HG03108 (cell line): ENCODE results near the gene ASAP3.

Source experiments
- ATAC-seq: cut with Tn5 transposase; IDR thresholded peaks from one replicate; pipeline ENCODE4 v1.9.1; 2021; ENCODE audit warnings: moderate library complexity; ENCODE audit not compliant: unreplicated experiment

ASAP3 gene

GRCh38 chr1:23450894-23451293 lies 33.1 kb downstream of the ASAP3 start:
- ATAC-seq = no peak

- ATAC-seq = no peak
Observed at GRCh38 chr1:23449958-23450357, 34.0 kb downstream of the ASAP3 start.

DNA sequence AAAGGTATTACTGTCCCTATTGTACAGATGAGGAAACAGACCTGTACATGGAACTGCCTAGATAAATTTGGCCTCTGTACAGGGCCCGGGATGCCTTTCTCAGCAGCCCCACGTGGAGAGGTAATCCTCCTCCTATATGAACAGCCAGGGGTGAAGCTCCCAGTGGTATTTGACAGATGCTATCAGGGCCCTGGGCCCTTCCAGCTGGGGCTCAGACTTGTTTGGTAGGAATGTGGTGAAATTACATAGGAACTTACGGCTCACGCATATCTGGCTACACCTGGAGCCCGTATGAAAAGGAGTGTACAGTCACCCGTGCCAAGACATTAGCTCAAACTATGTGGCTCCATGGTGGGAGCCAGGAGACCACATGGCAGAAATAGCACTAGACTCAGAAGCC lies 34.7 kb downstream of the ASAP3 start:
- no peak for ATAC-seq

- no peak for ATAC-seq
Observed at GRCh38 chr1:23448846-23449245, 35.1 kb downstream of the ASAP3 start.

DNA sequence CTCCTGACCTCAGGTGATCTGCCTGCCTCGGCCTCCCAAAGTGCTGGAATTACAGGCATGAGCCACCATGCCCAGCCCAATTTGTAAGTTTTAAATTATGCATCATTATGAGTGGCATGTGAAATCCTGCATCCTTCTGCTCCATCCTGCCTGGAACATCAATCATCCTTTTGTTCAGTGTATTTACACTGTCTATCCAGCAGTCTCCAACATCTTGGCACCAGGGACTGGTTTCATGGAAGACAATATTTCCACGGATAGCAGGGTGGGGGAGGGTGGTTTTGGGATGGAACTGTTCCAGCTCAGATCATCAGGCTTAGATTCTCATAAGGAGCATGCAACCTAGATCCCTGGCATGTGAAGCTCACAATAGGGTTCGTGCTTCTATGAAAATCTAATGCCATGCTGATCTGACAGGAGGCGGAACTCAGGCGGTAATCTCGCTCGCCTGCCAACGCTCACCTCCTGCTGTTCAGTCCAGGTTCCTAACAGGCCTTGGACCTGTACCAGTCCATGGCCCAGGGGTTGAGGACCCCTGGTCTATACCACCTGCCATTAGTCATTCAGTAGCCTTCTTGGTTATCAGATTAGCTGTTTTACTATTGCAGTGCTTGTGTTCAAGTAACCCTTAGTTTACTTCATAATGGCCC lies 37.2 kb downstream of the ASAP3 start:
- ATAC-seq = no peak

GRCh38 chr1:23444596-23445390 lies 39.2 kb downstream of the ASAP3 start:
- ATAC-seq = no peak

GRCh38 chr1:23444104-23444533 lies 39.9 kb downstream of the ASAP3 start:
- no peak for ATAC-seq

DNA sequence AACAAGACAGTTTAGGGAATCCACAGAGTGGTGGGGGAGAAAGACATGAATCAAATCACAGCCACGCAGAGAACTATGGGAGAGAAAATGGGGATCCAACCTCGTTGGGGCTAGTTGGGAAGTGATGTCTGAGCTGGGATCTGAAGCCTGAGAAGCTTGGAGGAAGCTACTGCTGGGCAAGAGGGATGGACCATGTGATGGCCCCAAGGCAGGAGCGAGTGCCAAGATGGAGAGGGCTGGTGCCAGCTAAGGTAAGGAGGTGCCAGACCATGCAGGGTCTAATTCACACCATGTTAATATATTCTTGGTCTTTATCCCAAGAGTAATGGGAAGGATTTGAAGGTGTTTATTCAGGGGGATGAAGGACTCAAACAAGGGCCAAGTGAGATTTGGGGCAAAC lies 41.2 kb downstream of the ASAP3 start:
- ATAC-seq = no peak

GRCh38 chr1:23441446-23442148 lies 42.4 kb downstream of the ASAP3 start:
- no peak for ATAC-seq

- ATAC-seq = no peak
Observed at GRCh38 chr1:23438545-23438944, 45.4 kb downstream of the ASAP3 start.

DNA sequence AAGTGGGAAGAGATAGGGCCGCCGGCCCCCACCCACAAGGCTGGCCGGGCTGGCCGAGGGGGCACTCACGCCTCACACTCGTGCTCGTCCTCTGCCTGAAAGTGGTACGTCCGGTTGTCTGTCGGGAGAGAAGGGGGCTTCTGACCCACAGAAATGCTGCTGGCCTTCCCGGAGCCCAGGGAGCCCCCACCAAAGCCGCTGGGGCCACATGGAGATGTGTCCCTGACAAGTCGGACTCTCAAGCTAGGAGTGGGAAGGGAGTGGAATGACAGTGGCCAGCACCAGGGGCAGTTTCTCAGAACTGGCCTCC lies 46.7 kb downstream of the ASAP3 start:
- no peak for ATAC-seq

- no peak for ATAC-seq
Observed at GRCh38 chr1:23436520-23437354, 47.2 kb downstream of the ASAP3 start.

GRCh38 chr1:23434260-23434775 lies 49.7 kb downstream of the ASAP3 start:
- no peak for ATAC-seq

GRCh38 chr1:23433122-23433521 lies 50.9 kb downstream of the ASAP3 start:
- ATAC-seq = no peak

GRCh38 chr1:23431431-23431830 lies 52.5 kb downstream of the ASAP3 start:
- ATAC-seq = no peak

DNA sequence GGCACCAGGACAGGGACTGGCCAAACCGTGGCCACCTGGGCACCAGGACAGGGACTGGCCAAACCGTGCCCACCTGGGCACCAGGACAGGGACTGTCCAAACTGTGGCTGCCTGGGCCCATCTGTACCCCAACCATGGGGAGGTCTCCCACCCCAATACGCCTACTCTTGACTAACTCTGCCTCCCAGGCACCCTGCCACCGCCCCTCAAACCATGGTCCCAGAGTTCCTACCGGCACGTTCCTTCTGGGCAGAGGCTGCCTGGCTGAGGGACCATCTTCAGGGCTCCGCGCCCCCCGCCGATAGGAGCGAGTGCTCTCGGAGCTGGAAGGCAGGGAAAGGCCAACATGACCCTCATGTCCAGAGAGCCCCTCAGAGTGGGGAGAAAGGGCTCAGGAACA lies 53.2 kb downstream of the ASAP3 start:
- no peak for ATAC-seq

GRCh38 chr1:23428136-23428905 lies 55.7 kb downstream of the ASAP3 start:
- ATAC-seq = no peak

- no peak for ATAC-seq
Observed at GRCh38 chr1:23427550-23427949, 56.4 kb downstream of the ASAP3 start.

DNA sequence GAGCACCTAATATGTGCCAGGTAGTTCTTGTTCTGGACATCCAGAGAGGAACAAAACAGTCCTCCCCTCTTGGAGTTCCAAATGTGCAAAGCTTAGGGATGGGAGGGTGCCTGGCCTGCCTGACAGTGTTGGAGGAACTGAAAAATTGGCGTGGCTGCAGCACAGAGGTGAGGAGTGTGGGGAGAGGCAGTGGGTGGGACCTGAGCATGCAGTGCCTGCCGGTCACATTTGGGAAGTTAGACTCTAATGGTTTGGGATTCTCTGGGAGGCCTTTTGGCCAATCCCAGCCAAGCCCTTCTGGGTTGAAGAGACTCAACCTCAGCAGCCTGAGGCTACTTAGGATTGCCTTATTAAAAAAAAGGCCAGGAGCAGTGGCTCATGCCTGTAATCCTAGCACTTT lies 57.2 kb downstream of the ASAP3 start:
- ATAC-seq = no peak

DNA sequence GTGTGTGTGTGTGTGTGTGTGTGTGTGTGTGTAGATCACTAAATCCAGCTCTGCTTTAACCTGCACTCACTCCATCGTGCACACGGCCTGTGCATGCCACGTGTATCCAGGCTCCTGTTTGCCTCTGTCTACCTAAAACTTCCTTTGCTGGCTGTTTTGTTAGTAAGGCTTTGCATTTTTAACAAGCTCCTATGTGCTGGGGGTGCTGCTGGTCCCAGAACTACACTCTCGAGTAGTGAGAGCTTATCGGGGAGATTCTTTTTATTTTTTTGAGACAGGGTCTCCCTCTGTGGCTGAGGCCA lies 58.8 kb downstream of the ASAP3 start:
- ATAC-seq = no peak
